H1 (cell line): Measurements from ENCODE around the gene MAP1B. TPM values are rescaled to one million over a fixed set of nuclear protein-coding genes. Genes with fewer than 3 reads are reported as not detected.

Experiments used
- CTCF ChIA-PET: fragments of 300-600 bp; sonication (Branson Sonifier 250); formaldehyde crosslinking; loops from one replicate; lab custom pipeline; 2021; ENCODE audit not compliant: partially characterized antibody; lab: Charles Lee
- POLR2A ChIA-PET: fragments of 300-600 bp; sonication (Branson Sonifier 250); formaldehyde crosslinking; loops from one replicate; lab custom pipeline; 2021; ENCODE audit warnings: inconsistent platforms; ENCODE audit not compliant: partially characterized antibody; lab: Charles Lee
- DNase-seq, 2 experiments: peaks; one replicate each; pipeline versions ENCODE4 v3.0.0 to v3.0.0-alpha.2; 2010 to 2022; ENCODE audit warnings: low spot score in 2 of 2, low read depth in 1 of 2, mixed read lengths in 1 of 2
- FAIRE-seq: peaks from 2 replicates; lab custom pipeline; 2011; peaks lifted over from hg19 to GRCh38; lab: Jason Lieb, UNC
- H2AFZ ChIP-seq: 2 replicates; pipeline ENCODE4 v1.8.1; 2012; ENCODE audit warnings: low read length, inconsistent platforms
- H2AK5ac ChIP-seq: 2 replicates; pipeline ENCODE4 v1.6.1; 2013; ENCODE audit warnings: low read depth, low read length
- H2BK120ac ChIP-seq: replicated peaks from 2 replicates; pipeline ENCODE3; 2013; ENCODE audit warnings: low read depth, low read length, inconsistent platforms
- H2BK12ac ChIP-seq: 2 replicates; pipeline ENCODE4 v1.6.1; 2013; ENCODE audit warnings: low read depth, low read length
- H2BK15ac ChIP-seq: 2 replicates; pipeline ENCODE4 v1.6.1; 2013; ENCODE audit warnings: low read length
- H2BK20ac ChIP-seq: 2 replicates; pipeline ENCODE4 v1.6.1; 2013; ENCODE audit warnings: low read length
- H2BK5ac ChIP-seq: 2 replicates; pipeline ENCODE4 v1.6.1; 2013; ENCODE audit warnings: low read depth, low read length
- H3K14ac ChIP-seq: 2 replicates; pipeline ENCODE4 v1.6.1; 2013; ENCODE audit warnings: inconsistent platforms; ENCODE audit not compliant: insufficient read length
- H3K18ac ChIP-seq: 2 replicates; pipeline ENCODE4 v1.6.1; 2013; ENCODE audit warnings: low read length; ENCODE audit errors: extremely low read depth
- H3K23ac ChIP-seq: 2 replicates; pipeline ENCODE4 v1.6.1; 2013; ENCODE audit warnings: inconsistent platforms; ENCODE audit not compliant: insufficient read length
- H3K23me2 ChIP-seq: 2 replicates; pipeline ENCODE4 v1.6.1; 2013; ENCODE audit warnings: low read depth, low read length
- H3K27ac ChIP-seq: 2 replicates; pipeline ENCODE4 v1.6.1; 2011; ENCODE audit warnings: low read depth, low read length, inconsistent platforms
- H3K27me3 ChIP-seq, 4 experiments: replicated peaks in 1 of 4; 1 replicate in 1 of 4; 2 replicates in 3 of 4; pipeline versions ENCODE4 v1.6.1 to v1.8.1; 2011 to 2013; ENCODE audit warnings: low read length in 3 of 4, mild to moderate bottlenecking in 3 of 4, inconsistent platforms in 2 of 4, mixed read lengths in 2 of 4, moderate library complexity in 1 of 4; ENCODE audit not compliant: control insufficient read depth in 3 of 4, insufficient read depth in 3 of 4; ENCODE audit errors: extremely low read depth in 1 of 4
- H3K36me3 ChIP-seq, 4 experiments: 2 replicates each; pipeline versions ENCODE4 v1.6.1 to v1.8.1; 2011 to 2013; ENCODE audit warnings: mild to moderate bottlenecking in 4 of 4, low read length in 3 of 4, moderate library complexity in 2 of 4, control low read depth in 1 of 4, inconsistent platforms in 1 of 4; ENCODE audit not compliant: insufficient read depth in 4 of 4, control insufficient read depth in 2 of 4
- H3K4ac ChIP-seq: replicated peaks from 2 replicates; pipeline ENCODE3; 2013; ENCODE audit warnings: low read length, low read depth, mixed read lengths, inconsistent platforms; ENCODE audit not compliant: insufficient read length
- H3K4me1 ChIP-seq, 4 experiments: replicated peaks in 1 of 4; 1 replicate in 1 of 4; 2 replicates in 3 of 4; pipeline versions ENCODE4 v1.6.1 to v1.8.1; 2011 to 2013; ENCODE audit warnings: low read length in 3 of 4, inconsistent platforms in 2 of 4, mixed read lengths in 1 of 4; ENCODE audit not compliant: insufficient read depth in 4 of 4, control insufficient read depth in 3 of 4
- H3K4me2 ChIP-seq, 2 experiments: 2 replicates each; pipeline versions ENCODE4 v1.6.1 to v1.8.1; 2011 to 2013; ENCODE audit warnings: low read depth in 2 of 2, low read length in 2 of 2, control low read depth in 1 of 2, inconsistent platforms in 1 of 2, mild to moderate bottlenecking in 1 of 2; ENCODE audit not compliant: insufficient read depth in 1 of 2
- H3K4me3 ChIP-seq, 4 experiments: fragments of 200-600, 300-600 bp in 1 of 4; sonication (generic), shearing (Covaris generic), sonication (Bioruptor Twin) in 1 of 4; 2 replicates each; pipeline versions ENCODE4 v1.5.1 to v1.8.1; 2011 to 2016; ENCODE audit warnings: low read length in 4 of 4, low read depth in 3 of 4, control low read depth in 2 of 4, inconsistent platforms in 2 of 4, mild to moderate bottlenecking in 2 of 4, mixed read lengths in 1 of 4, moderate library complexity in 1 of 4; ENCODE audit not compliant: insufficient read depth in 2 of 4; ENCODE audit errors: extremely low read depth in 1 of 4
- H3K56ac ChIP-seq: replicated peaks from 2 replicates; pipeline ENCODE3; 2013; ENCODE audit warnings: low read depth, mild to moderate bottlenecking, mixed read lengths, low read length, inconsistent platforms; ENCODE audit not compliant: insufficient read length
- H3K79me1 ChIP-seq: 2 replicates; pipeline ENCODE4 v1.6.1; 2013; ENCODE audit warnings: low read depth, low read length, control low read depth
- H3K79me2 ChIP-seq, 2 experiments: 2 replicates each; pipeline versions ENCODE4 v1.6.1 to v1.8.1; 2012 to 2013; ENCODE audit warnings: low read length in 2 of 2, mild to moderate bottlenecking in 2 of 2, inconsistent platforms in 1 of 2; ENCODE audit not compliant: insufficient read depth in 2 of 2, control insufficient read depth in 1 of 2
- H3K9ac ChIP-seq, 4 experiments: replicated peaks in 1 of 4; 1 replicate in 1 of 4; 2 replicates in 3 of 4; pipeline versions ENCODE4 v1.6.1 to v1.8.1; 2011 to 2013; ENCODE audit warnings: low read depth in 3 of 4, low read length in 3 of 4, control low read depth in 2 of 4, mild to moderate bottlenecking in 2 of 4, moderate library complexity in 2 of 4, inconsistent platforms in 1 of 4; ENCODE audit errors: extremely low read depth in 1 of 4
- H3K9me3 ChIP-seq, 2 experiments: 2 replicates each; pipeline versions ENCODE4 v1.6.1 to v1.8.1; 2012 to 2013; ENCODE audit warnings: mild to moderate bottlenecking in 2 of 2, moderate library complexity in 2 of 2, control low read depth in 1 of 2, inconsistent platforms in 1 of 2, low read depth in 1 of 2, low read length in 1 of 2, mixed read lengths in 1 of 2; ENCODE audit not compliant: insufficient read depth in 2 of 2
- H4K20me1 ChIP-seq, 2 experiments: replicated peaks in 1 of 2; 2 replicates each; pipeline versions ENCODE3 to v1.8.1; 2011 to 2013; ENCODE audit warnings: inconsistent platforms in 2 of 2, low read length in 2 of 2, mild to moderate bottlenecking in 1 of 2; ENCODE audit not compliant: insufficient read depth in 2 of 2, control insufficient read depth in 1 of 2
- H4K5ac ChIP-seq: 2 replicates; pipeline ENCODE4 v1.6.1; 2013; ENCODE audit warnings: low read length, low read depth, mixed read lengths, inconsistent platforms; ENCODE audit not compliant: insufficient read length
- H4K8ac ChIP-seq: 2 replicates; pipeline ENCODE4 v1.8.0; 2013; ENCODE audit warnings: mild to moderate bottlenecking, moderate library complexity, low read length, inconsistent platforms; ENCODE audit not compliant: insufficient read depth; ENCODE audit errors: extremely low read depth
- H4K91ac ChIP-seq: replicated peaks from 2 replicates; pipeline ENCODE3; 2013; ENCODE audit warnings: low read length, mixed read lengths, inconsistent platforms; ENCODE audit not compliant: insufficient read length
- EGR1 ChIP-seq: IDR thresholded peaks from 2 replicates; pipeline ENCODE4 v1.6.1; 2011; ENCODE audit warnings: low read depth, low read length, borderline replicate concordance
- JUN ChIP-seq: IDR thresholded peaks from 2 replicates; pipeline ENCODE4 v1.6.1; 2011; ENCODE audit warnings: low read depth, mild to moderate bottlenecking, improper control_type of control experiment, low read length
- SIX5 ChIP-seq: IDR thresholded peaks from 2 replicates; pipeline ENCODE4 v1.6.1; 2011; ENCODE audit warnings: mild to moderate bottlenecking, low read depth, low read length
- SRF ChIP-seq: IDR thresholded peaks from 2 replicates; pipeline ENCODE4 v1.6.1; 2011; ENCODE audit warnings: mild to moderate bottlenecking, low read depth, low read length, moderate library complexity
- WGBS, 2 experiments: shearing (Covaris generic) in 1 of 2; methylation state at CpG; one replicate each; pipeline versions ENCODE4 v1.1.6 to v1.1.7; 2013 to 2015; ENCODE audit warnings: low lambda C conversion rate in 2 of 2, mixed read lengths in 2 of 2, inconsistent platforms in 1 of 2, low coverage in 1 of 2, missing lambda C conversion rate in 1 of 2; ENCODE audit not compliant: insufficient replicate concordance in 2 of 2, insufficient coverage in 1 of 2, insufficient read length in 1 of 2; ENCODE audit errors: extremely low coverage in 1 of 2, missing lambda C conversion rate in 1 of 2; 5-methylcytosine and 5-hydroxymethylcytosine counted together
- polyA plus RNA-seq, 7 experiments: library from polyadenylated mRNA; depleted of rRNA in 3 of 7; stranded (reverse) in 5 of 7; unstranded in 2 of 7; fragments of >200 nt in 5 of 7; fragments of 200-250 nt in 2 of 7; gene quantifications; 1 replicate in 5 of 7; 2 replicates in 1 of 7; 4 replicates in 1 of 7; pipeline versions ENCODE4 v1.2.1 to v1.2.3, GENCODE V29; 2011 to 2013; ENCODE audit warnings: missing spikeins in 2 of 7, mixed read lengths in 2 of 7
- total RNA-seq: library from RNA; stranded (reverse); fragmentation: NEBNext Ultra II Directional; extraction: Animal tissue kit (Norgen Biotek cat#: 25700); gene quantifications from 2 replicates; pipeline ENCODE4 v1.2.1, GENCODE V29; 2021
- TF ChIP-seq, protein P1 (sequence below): IDR thresholded peaks from 2 replicates; pipeline ENCODE4 v1.6.1; 2011; ENCODE audit warnings: low read length, improper control_type of control experiment

MAP1B gene
- total and polyA plus RNA-seq, 2 of the 8 experiments (the other 6 are each of a cell fraction or from before 2014, with no cell fraction given) = 24.5 to 120 TPM

GRCh38 chr5:72182686-72183085 is 75.4 kb downstream of the MAP1B start:
- Histone ChIP-seq H3K9me3 (no peaks in the 10 kb centered on the region), H3K79me1 (no peaks in the 10 kb centered on the region; the same call in 1 of the 2 replicates), H3K4me2 (no peak overlapping the region), H2BK15ac (no peak overlapping the region), H4K5ac (no peak overlapping the region), H3K4me1 (peaks cover 2 to 16% (median 8%) of the 10 kb centered on the region in 4 experiments), H4K20me1 (peaks cover 1 to 3% of the 10 kb centered on the region in 2 experiments), H3K18ac (no peak overlapping the region), H2BK12ac (no peak overlapping the region), H3K14ac (no peak overlapping the region), H3K23ac (no peak overlapping the region)
- 82% methylated on average over 7 of the region's 7 CpGs; no CpG with 5 or more reads in 1 of the 2 experiments for WGBS, 2 experiments
- TF ChIP-seq SRF (no peak), EGR1 (no peak), JUN (no peak), SIX5 (no peak)
- TF ChIP-seq, protein P1, sequence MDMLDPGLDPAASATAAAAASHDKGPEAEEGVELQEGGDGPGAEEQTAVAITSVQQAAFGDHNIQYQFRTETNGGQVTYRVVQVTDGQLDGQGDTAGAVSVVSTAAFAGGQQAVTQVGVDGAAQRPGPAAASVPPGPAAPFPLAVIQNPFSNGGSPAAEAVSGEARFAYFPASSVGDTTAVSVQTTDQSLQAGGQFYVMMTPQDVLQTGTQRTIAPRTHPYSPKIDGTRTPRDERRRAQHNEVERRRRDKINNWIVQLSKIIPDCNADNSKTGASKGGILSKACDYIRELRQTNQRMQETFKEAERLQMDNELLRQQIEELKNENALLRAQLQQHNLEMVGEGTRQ = no peak
- TF ChIP-seq, all 59 proteins: peak for 0
- DNase-seq (no peak), FAIRE-seq (no peak)
- H3K27ac ChIP-seq = no peak overlapping the region
- H3K79me2 ChIP-seq = 0 out of 4 replicates have a peak, but pooled peaks cover 0 to 4% of the 10 kb centered on the region in 2 experiments
- H4K8ac ChIP-seq = no peak overlapping the region
- H3K9ac ChIP-seq = no peak overlapping the region
- H2BK5ac ChIP-seq = 0 out of 2 replicates have a peak overlapping the region, but pooled peaks have one; percentile 1
- H3K4ac ChIP-seq = no peak overlapping the region
- ChIA-PET POLR2A (no interaction called here), CTCF (no interaction called here)
- H3K56ac ChIP-seq = no peak overlapping the region
- H4K91ac ChIP-seq = no peak overlapping the region
- 0 out of 2 replicates have a peak overlapping the region, but pooled peaks have one; percentile 11 for H2AK5ac ChIP-seq
- H3K36me3 ChIP-seq = peaks cover 6 to 32% (median 18%) of the 10 kb centered on the region in 4 experiments
- 0 out of 2 replicates have a peak overlapping the region, but pooled peaks have one; percentile 25 for H2BK20ac ChIP-seq
- H3K27me3 ChIP-seq = no peaks in the 10 kb centered on the region
- no peak overlapping the region for H2AFZ ChIP-seq
- no peak overlapping the region for H3K4me3 ChIP-seq
- H2BK120ac ChIP-seq = no peak overlapping the region
- H3K23me2 ChIP-seq = no peaks in the 10 kb centered on the region
